ENCODE data around the gene WDR7. TPM values are rescaled to one million over a fixed set of nuclear protein-coding genes. Genes with fewer than 3 reads are reported as not detected.

The WDR7 gene
- total RNA-seq, 1 donor from 2014 or later, result 67.3 TPM

DNA sequence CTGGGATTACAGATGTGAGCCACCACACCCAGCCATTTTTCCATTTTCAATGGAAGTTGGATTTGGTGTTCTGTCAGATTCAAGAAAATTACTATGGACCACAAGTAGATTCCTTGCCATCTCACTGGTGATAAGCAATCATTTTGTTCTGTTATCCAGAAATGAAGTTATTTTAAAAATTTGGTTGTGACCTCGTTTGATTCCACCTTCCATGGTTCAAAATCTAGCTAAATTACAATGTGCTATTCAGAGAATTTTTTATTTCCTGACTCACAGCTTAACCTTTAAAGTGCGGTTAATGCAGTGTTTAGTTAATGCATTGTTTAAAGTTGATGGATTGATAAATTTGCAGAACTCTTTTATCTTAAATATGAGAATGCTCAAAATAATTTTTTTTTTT is 252.5 kb downstream of the WDR7 start:
- no peaks in the 10 kb centered on the region for H3K4me1 ChIP-seq (ENCODE audit: control insufficient read depth in 3 of 3, insufficient read depth in 3 of 3, low read length in 3 of 3)
- H3K4me3 ChIP-seq (ENCODE audit: low read length in 3 of 3), result no peak overlapping the region
- H3K9me3 ChIP-seq (ENCODE audit: control insufficient read depth in 3 of 3, low read length in 3 of 3), result no peaks in the 10 kb centered on the region
- H3K27me3 ChIP-seq (ENCODE audit: control insufficient read depth in 3 of 3, insufficient read depth in 3 of 3, low read length in 3 of 3), result no peaks in the 10 kb centered on the region
- H3K9ac ChIP-seq (ENCODE audit: low read depth in 1 of 3, low read length in 3 of 3), result no peak overlapping the region
- no peak overlapping the region for H3K27ac ChIP-seq (ENCODE audit: low read depth, low read length)
- H3K36me3 ChIP-seq (ENCODE audit: control insufficient read depth in 3 of 3, insufficient read depth in 3 of 3, low read length in 3 of 3), result no peaks in the 10 kb centered on the region

DNA sequence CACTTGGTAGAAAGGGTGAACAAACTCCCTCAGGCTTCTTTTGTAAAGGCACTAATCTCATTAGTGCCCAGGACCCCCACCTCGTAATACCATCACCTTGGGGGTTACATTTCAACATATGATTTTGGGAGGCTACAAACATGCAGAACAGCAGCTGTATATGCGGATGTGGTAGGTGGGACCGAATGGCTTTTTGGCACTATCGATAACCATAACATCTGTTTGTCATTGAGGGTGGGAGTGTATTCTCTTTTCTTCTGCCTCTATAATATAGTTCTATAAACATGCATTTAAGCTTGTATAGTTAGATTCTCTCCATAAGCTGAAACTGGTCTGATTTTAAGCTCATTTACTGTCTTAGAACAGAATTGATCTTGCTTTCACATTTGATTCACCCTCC is 256.6 kb downstream of the WDR7 start:
- H3K36me3 ChIP-seq (ENCODE audit: control insufficient read depth in 3 of 3, insufficient read depth in 3 of 3, low read length in 3 of 3), result no peaks in the 10 kb centered on the region
- no peak overlapping the region for H3K4me3 ChIP-seq (ENCODE audit: low read length in 3 of 3)
- H3K27me3 ChIP-seq (ENCODE audit: control insufficient read depth in 3 of 3, insufficient read depth in 3 of 3, low read length in 3 of 3), result no peaks in the 10 kb centered on the region
- H3K9me3 ChIP-seq (ENCODE audit: control insufficient read depth in 3 of 3, low read length in 3 of 3), result no peaks in the 10 kb centered on the region
- no peak overlapping the region for H3K9ac ChIP-seq (ENCODE audit: low read depth in 1 of 3, low read length in 3 of 3)
- no peak overlapping the region for H3K27ac ChIP-seq (ENCODE audit: low read depth, low read length)
- no peaks in the 10 kb centered on the region for H3K4me1 ChIP-seq (ENCODE audit: control insufficient read depth in 3 of 3, insufficient read depth in 3 of 3, low read length in 3 of 3)

DNA sequence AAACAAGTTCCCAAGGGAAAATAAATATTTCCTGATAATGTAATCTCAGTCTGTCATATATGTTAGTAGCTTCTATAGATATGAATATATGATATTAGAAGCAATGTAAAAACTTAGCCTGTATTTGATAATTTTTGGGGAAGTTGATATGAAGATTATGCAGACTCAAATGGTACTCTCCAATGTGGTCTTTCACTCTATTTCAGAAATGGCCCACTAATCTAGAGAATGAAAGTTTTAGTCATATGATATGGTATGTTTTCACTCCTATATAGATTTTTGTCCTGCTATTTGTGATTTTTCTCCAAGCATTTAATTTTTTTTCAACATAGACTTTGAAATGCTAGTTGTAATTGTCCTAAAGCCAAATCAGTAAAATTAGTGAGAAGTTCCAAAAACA is 259.1 kb downstream of the WDR7 start:
- Histone ChIP-seq H3K9ac (ENCODE audit: low read depth in 1 of 3, low read length in 3 of 3) (no peak overlapping the region), H3K27me3 (ENCODE audit: control insufficient read depth in 3 of 3, insufficient read depth in 3 of 3, low read length in 3 of 3) (no peaks in the 10 kb centered on the region), H3K4me1 (ENCODE audit: control insufficient read depth in 3 of 3, insufficient read depth in 3 of 3, low read length in 3 of 3) (no peaks in the 10 kb centered on the region), H3K9me3 (ENCODE audit: control insufficient read depth in 3 of 3, low read length in 3 of 3) (no peaks in the 10 kb centered on the region), H3K36me3 (ENCODE audit: control insufficient read depth in 3 of 3, insufficient read depth in 3 of 3, low read length in 3 of 3) (no peaks in the 10 kb centered on the region), H3K4me3 (ENCODE audit: low read length in 3 of 3) (no peak overlapping the region), H3K27ac (ENCODE audit: low read depth, low read length) (no peak overlapping the region)

DNA sequence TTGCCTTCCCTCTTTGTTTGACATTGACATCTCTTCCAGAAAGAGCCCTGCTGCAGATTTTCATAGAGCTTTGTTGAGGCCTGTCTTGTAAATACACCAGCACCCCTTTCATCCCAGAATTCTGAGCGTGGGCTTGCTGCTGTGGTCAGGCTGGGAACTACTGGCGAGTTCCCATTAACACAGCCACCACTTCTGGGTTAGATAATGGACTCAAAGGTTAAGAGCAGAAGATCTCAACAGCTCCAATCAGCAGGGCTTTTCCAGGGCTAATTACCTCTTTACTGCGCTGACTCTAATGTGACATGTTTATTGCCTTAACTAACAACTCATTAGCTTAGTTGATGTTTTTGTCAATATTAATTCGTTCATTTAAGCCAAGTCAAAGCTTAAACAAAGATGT is 259.8 kb downstream of the WDR7 start:
- Histone ChIP-seq H3K27ac (ENCODE audit: low read depth, low read length) (no peak overlapping the region), H3K9ac (ENCODE audit: low read depth in 1 of 3, low read length in 3 of 3) (no peak overlapping the region), H3K9me3 (ENCODE audit: control insufficient read depth in 3 of 3, low read length in 3 of 3) (no peaks in the 10 kb centered on the region), H3K27me3 (ENCODE audit: control insufficient read depth in 3 of 3, insufficient read depth in 3 of 3, low read length in 3 of 3) (no peaks in the 10 kb centered on the region), H3K4me3 (ENCODE audit: low read length in 3 of 3) (no peak overlapping the region), H3K4me1 (ENCODE audit: control insufficient read depth in 3 of 3, insufficient read depth in 3 of 3, low read length in 3 of 3) (no peaks in the 10 kb centered on the region), H3K36me3 (ENCODE audit: control insufficient read depth in 3 of 3, insufficient read depth in 3 of 3, low read length in 3 of 3) (no peaks in the 10 kb centered on the region)

DNA sequence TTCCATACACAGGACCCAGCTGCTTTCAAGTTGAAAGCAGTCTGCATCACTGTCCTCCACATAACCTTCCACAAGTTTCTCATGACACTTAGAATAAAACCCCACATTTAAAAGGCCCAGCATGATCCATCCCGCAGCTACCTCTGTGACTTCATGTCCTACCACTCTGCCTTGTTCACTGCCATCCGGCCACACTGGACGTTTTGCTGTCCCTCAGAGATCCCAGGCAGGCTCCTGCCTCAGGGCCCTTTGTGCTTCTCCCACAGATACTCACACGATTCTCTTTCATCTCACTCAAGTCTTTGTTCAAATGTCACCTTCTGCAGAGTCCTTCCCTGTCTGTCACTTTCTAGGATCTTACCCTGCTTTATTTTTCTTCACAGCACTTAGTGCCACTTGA is 262.8 kb downstream of the WDR7 start:
- Histone ChIP-seq H3K9me3 (ENCODE audit: control insufficient read depth in 3 of 3, low read length in 3 of 3) (no peaks in the 10 kb centered on the region), H3K36me3 (ENCODE audit: control insufficient read depth in 3 of 3, insufficient read depth in 3 of 3, low read length in 3 of 3) (no peaks in the 10 kb centered on the region), H3K9ac (ENCODE audit: low read depth in 1 of 3, low read length in 3 of 3) (no peak overlapping the region), H3K27me3 (ENCODE audit: control insufficient read depth in 3 of 3, insufficient read depth in 3 of 3, low read length in 3 of 3) (no peaks in the 10 kb centered on the region), H3K4me1 (ENCODE audit: control insufficient read depth in 3 of 3, insufficient read depth in 3 of 3, low read length in 3 of 3) (no peaks in the 10 kb centered on the region), H3K4me3 (ENCODE audit: low read length in 3 of 3) (no peak overlapping the region), H3K27ac (ENCODE audit: low read depth, low read length) (no peak overlapping the region)

DNA sequence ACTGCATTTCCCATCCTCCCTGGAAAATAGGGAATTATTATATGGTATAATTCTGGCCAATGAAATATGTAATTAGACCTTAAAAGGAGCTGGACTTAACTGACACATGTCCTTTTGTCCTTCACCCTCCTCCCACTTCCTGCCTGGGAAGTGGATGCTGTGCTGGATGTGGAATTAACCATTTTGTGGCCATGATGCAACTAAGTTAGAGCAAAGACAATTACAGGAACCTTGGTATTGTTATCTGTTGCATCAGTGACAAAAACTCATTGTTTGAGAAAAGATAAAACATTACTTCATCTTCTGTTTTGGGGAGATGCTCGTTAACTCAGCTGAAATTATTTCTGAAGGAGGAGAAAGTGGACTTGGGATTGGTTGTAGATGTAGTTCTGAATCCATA is 268.0 kb downstream of the WDR7 start:
- H3K27me3 ChIP-seq (ENCODE audit: control insufficient read depth in 3 of 3, insufficient read depth in 3 of 3, low read length in 3 of 3), result no peaks in the 10 kb centered on the region
- no peak overlapping the region for H3K4me3 ChIP-seq (ENCODE audit: low read length in 3 of 3)
- no peak overlapping the region for H3K27ac ChIP-seq (ENCODE audit: low read depth, low read length)
- H3K9ac ChIP-seq (ENCODE audit: low read depth in 1 of 3, low read length in 3 of 3), result no peak overlapping the region
- no peaks in the 10 kb centered on the region for H3K36me3 ChIP-seq (ENCODE audit: control insufficient read depth in 3 of 3, insufficient read depth in 3 of 3, low read length in 3 of 3)
- H3K9me3 ChIP-seq (ENCODE audit: control insufficient read depth in 3 of 3, low read length in 3 of 3), result no peaks in the 10 kb centered on the region
- H3K4me1 ChIP-seq (ENCODE audit: control insufficient read depth in 3 of 3, insufficient read depth in 3 of 3, low read length in 3 of 3), result no peaks in the 10 kb centered on the region

DNA sequence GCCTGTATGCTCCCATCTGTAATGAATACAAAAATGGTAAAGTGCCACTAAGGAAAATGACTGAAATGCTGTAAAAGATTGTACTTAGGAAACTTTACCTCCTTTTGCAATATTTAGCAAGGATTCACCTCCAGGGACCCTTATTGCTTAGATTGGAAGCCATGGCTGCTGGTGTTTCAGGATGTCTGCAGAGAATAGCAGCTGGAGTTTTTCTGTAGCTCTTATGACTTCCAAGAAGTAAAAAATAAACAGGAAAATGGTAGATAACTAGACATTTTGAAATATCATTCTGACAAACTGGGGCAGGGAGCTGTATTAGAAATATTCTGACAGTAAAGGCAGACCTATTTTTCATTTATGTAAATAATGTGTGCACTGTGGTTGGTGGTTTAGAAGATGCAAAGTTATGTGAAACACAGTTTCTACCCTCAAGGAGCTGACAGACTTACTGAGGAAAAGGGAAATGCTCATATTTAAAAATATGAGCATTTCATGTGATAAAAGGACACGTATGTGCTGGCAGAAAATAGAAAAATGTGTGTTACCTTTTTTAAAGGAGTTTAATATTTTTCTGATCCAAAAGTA is 270.8 kb downstream of the WDR7 start:
- Histone ChIP-seq H3K9me3 (ENCODE audit: control insufficient read depth in 3 of 3, low read length in 3 of 3) (no peaks in the 10 kb centered on the region), H3K27ac (ENCODE audit: low read depth, low read length) (no peak overlapping the region), H3K9ac (ENCODE audit: low read depth in 1 of 3, low read length in 3 of 3) (no peak overlapping the region), H3K36me3 (ENCODE audit: control insufficient read depth in 3 of 3, insufficient read depth in 3 of 3, low read length in 3 of 3) (no peaks in the 10 kb centered on the region), H3K4me1 (ENCODE audit: control insufficient read depth in 3 of 3, insufficient read depth in 3 of 3, low read length in 3 of 3) (no peaks in the 10 kb centered on the region), H3K4me3 (ENCODE audit: low read length in 3 of 3) (no peak overlapping the region), H3K27me3 (ENCODE audit: control insufficient read depth in 3 of 3, insufficient read depth in 3 of 3, low read length in 3 of 3) (no peaks in the 10 kb centered on the region)

DNA sequence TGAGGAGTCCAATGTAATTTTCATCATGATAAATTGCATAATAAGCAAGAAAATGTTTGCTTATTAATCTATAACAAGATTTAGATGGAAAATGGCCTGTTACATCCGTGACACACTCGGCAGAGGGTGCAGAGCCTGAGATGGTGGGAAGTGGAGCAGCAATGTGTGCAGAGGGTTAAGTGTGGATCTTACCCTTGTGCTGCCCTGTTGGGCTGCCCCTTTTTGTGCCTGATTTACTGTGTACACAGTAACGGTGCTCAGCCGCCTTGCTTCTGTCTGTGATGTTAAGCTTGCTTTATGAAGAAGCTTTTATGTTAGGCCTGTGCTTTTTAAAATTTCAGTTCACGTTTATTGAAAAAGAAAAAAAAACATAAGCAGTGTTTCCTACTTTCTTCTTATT is 275.6 kb downstream of the WDR7 start:
- Histone ChIP-seq H3K9me3 (ENCODE audit: control insufficient read depth in 3 of 3, low read length in 3 of 3) (no peaks in the 10 kb centered on the region), H3K9ac (ENCODE audit: low read depth in 1 of 3, low read length in 3 of 3) (no peak overlapping the region), H3K36me3 (ENCODE audit: control insufficient read depth in 3 of 3, insufficient read depth in 3 of 3, low read length in 3 of 3) (no peaks in the 10 kb centered on the region), H3K4me3 (ENCODE audit: low read length in 3 of 3) (no peak overlapping the region), H3K4me1 (ENCODE audit: control insufficient read depth in 3 of 3, insufficient read depth in 3 of 3, low read length in 3 of 3) (no peaks in the 10 kb centered on the region), H3K27me3 (ENCODE audit: control insufficient read depth in 3 of 3, insufficient read depth in 3 of 3, low read length in 3 of 3) (no peaks in the 10 kb centered on the region), H3K27ac (ENCODE audit: low read depth, low read length) (no peak overlapping the region)

DNA sequence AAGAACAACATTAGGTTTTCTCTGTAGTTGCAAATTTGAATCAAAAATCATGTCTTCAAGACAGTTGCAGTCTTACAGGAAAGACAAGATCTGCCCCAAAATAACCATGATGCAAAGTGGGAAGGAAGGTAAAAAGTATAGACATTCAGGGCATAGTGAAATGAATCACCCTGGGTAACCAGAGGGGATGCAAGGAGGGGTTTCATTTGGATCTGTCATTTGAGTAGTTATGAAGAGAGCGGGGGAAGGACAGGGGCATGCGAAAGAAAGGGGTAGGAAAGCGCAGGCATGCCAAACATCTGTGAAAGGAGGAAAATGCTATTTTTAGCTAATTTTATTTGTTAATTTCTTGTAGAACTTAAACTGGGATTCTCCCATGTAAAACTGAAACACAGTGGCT is 276.6 kb downstream of the WDR7 start:
- no peaks in the 10 kb centered on the region for H3K27me3 ChIP-seq (ENCODE audit: control insufficient read depth in 3 of 3, insufficient read depth in 3 of 3, low read length in 3 of 3)
- H3K9me3 ChIP-seq (ENCODE audit: control insufficient read depth in 3 of 3, low read length in 3 of 3), result no peaks in the 10 kb centered on the region
- H3K4me1 ChIP-seq (ENCODE audit: control insufficient read depth in 3 of 3, insufficient read depth in 3 of 3, low read length in 3 of 3), result no peaks in the 10 kb centered on the region
- H3K27ac ChIP-seq (ENCODE audit: low read depth, low read length), result no peak overlapping the region
- no peak overlapping the region for H3K4me3 ChIP-seq (ENCODE audit: low read length in 3 of 3)
- peaks cover 0 to 2% (median 0%) of the 10 kb centered on the region in 3 donors for H3K36me3 ChIP-seq (ENCODE audit: control insufficient read depth in 3 of 3, insufficient read depth in 3 of 3, low read length in 3 of 3)
- no peak overlapping the region for H3K9ac ChIP-seq (ENCODE audit: low read depth in 1 of 3, low read length in 3 of 3)

DNA sequence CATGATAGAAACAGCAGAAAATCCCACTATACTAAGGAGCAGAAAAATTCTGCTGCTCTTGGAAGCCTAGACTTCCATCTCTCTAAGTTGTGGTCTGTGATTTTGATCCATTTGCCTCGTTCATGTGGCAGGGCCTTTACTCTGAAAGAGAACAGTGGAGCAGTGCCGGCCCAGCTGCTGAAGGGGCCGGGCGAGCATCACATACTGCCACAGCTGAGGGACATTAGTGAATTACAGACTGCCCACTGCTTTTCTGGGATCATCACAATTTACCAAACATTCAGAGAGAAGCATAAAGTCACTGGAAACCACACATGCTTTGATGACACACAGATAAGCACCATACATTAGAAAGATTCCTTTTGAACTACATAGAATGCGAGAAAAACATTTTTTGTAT is 278.7 kb downstream of the WDR7 start:
- H3K27me3 ChIP-seq (ENCODE audit: control insufficient read depth in 3 of 3, insufficient read depth in 3 of 3, low read length in 3 of 3), result no peaks in the 10 kb centered on the region
- no peak overlapping the region for H3K9ac ChIP-seq (ENCODE audit: low read depth in 1 of 3, low read length in 3 of 3)
- no peak overlapping the region for H3K27ac ChIP-seq (ENCODE audit: low read depth, low read length)
- peaks cover 0 to 4% (median 0%) of the 10 kb centered on the region in 3 donors for H3K36me3 ChIP-seq (ENCODE audit: control insufficient read depth in 3 of 3, insufficient read depth in 3 of 3, low read length in 3 of 3)
- no peak overlapping the region for H3K4me3 ChIP-seq (ENCODE audit: low read length in 3 of 3)
- no peaks in the 10 kb centered on the region for H3K9me3 ChIP-seq (ENCODE audit: control insufficient read depth in 3 of 3, low read length in 3 of 3)
- H3K4me1 ChIP-seq (ENCODE audit: control insufficient read depth in 3 of 3, insufficient read depth in 3 of 3, low read length in 3 of 3), result no peaks in the 10 kb centered on the region

DNA sequence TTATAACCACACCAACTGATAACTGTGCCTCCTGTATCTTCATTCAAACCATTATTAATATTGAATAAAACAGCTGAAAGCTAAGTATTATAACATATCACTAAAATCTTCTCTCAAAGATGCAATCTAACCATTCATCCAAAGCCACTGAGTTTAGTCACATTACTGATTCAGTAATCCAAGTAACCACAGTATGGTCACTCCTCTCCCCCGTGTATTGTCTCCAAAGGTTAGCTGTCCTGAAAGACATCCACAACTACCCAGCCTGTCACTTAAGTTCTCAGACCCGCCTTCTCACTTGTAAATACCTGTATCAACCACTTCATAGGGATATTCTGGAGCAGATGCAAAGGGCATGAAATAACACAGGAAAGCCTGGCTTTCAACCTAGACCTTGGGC is 282.3 kb downstream of the WDR7 start:
- Histone ChIP-seq H3K9me3 (ENCODE audit: control insufficient read depth in 3 of 3, low read length in 3 of 3) (no peaks in the 10 kb centered on the region), H3K27ac (ENCODE audit: low read depth, low read length) (no peak overlapping the region), H3K4me3 (ENCODE audit: low read length in 3 of 3) (no peak overlapping the region), H3K27me3 (ENCODE audit: control insufficient read depth in 3 of 3, insufficient read depth in 3 of 3, low read length in 3 of 3) (no peaks in the 10 kb centered on the region), H3K9ac (ENCODE audit: low read depth in 1 of 3, low read length in 3 of 3) (no peak overlapping the region), H3K4me1 (ENCODE audit: control insufficient read depth in 3 of 3, insufficient read depth in 3 of 3, low read length in 3 of 3) (no peaks in the 10 kb centered on the region), H3K36me3 (ENCODE audit: control insufficient read depth in 3 of 3, insufficient read depth in 3 of 3, low read length in 3 of 3) (peaks cover 4 to 5% (median 4%) of the 10 kb centered on the region in 3 donors)
